HG03521 (cell line): Measurements from ENCODE around the gene ANKH.

Experiments used
- ATAC-seq: cut with Tn5 transposase; IDR thresholded peaks from one replicate; pipeline ENCODE4 v1.9.1; 2021; ENCODE audit warnings: mild to moderate bottlenecking, moderate library complexity; ENCODE audit not compliant: unreplicated experiment

The ANKH gene

DNA sequence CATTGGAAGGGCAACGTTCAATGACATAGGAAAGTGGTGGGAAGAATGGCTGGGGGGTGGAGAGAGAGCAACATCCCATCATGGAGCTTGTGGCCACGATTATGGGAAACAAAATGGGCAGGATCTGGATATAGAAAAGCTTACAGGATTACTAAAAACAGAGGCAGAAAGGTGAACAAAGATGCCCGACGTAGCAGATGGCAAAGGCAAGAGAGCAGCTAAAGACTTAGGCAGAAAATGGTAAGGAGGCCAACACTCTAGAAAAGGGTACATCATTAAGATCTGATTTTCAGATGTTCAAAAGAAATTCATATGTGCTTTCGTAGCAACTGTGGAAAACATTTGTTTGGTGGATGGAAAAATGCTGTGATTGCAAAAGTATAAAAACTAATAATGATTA, 104.5 kb downstream of the ANKH start:
- ATAC-seq, result no peak

- no peak for ATAC-seq
These were observed 105.0 kb downstream of the ANKH start for GRCh38 chr5:14766584-14766983.

DNA sequence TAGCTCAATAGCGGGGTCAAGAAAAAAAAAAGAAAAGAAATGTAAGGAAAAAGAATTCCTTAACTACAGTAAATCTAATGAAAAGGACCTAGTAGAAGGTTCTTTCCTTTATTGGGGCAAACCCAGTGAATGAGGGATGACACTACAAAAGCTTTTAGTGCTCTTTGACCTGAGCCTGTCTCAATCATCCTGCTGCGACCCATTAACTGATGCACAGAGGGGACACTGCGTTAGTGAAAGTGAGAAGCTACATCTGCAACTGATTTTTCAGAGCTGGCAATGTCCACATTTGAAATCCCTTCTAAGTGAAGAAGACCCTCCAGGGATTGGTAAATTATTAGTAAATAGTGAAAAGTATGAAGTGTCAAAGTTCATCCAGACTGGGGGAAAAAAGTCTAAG, 106.0 kb downstream of the ANKH start:
- no peak for ATAC-seq

DNA sequence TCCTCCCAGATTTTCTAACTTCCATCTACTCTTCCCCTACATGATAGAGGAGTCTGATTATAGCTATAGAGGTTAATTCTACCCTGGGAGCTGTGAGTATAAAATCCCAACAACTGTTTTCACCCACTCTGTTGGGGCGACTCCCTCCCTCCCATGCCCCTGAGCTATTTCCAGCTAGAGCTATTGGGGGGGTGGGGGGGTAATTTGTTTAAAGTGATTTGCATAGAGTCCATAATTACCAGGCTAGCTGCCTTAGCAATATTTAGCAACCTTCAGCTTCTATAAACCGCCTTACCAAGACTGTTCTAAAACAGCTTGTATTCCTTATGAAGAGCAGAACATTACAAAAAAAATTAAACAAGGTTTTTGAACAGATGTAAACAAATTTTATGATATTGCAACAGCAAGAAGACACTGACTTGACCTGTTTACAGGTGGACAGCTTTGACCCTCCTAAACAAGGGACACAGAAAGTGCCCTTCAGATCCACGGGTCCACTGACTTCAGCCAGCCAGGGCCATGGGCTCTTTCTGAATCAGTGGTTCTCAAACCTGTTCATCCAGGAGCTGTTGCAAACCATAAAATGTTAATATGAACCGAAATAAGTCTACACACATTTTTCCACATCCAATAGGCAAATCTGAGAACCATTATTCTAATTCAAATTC, 108.9 kb downstream of the ANKH start:
- ATAC-seq, result no peak

GRCh38 chr5:14760548-14761002, 111.0 kb downstream of the ANKH start:
- no peak for ATAC-seq

DNA sequence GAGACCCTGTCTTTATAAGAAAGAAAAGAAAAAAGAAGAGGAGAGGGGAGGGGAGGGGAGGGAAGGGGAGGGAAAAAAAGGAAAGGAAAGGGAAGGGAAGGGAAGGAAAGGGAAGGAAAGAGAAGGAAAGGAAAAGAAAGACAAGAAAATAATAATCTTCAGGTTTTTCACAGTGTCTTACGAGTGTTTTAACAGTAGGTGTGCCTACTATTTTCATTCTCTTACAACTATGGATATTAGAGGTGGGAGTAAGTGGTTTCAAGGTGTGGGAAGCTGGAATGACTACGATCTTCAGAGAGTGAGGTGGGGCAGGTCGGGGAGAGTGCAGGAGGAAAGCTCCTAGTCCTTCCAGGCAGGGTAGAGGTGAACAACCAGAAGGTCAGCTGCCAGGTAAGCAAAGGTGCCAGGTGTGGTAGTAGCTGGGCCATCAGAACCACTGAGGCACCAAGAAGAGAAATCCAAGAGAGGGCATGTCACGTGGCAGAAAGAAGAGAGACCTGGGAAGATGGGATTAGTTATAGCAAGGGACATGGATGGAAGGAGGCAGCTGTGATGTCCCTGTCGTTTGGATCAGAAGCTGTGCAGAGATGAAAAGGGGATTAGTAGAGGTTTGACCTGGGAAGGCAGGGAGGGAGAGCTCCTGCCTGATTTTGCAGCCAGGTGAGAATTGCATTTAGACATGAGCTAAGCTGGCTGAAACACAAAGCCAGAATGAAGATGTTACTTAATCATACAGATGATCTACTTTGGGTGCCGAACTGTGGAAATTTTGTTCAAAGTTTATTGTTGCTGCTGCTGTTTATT, 111.6 kb downstream of the ANKH start:
- no peak for ATAC-seq

GRCh38 chr5:14757850-14758249, 113.7 kb downstream of the ANKH start:
- no peak for ATAC-seq

- ATAC-seq, result no peak
These were observed 115.1 kb downstream of the ANKH start for GRCh38 chr5:14756478-14756877.

DNA sequence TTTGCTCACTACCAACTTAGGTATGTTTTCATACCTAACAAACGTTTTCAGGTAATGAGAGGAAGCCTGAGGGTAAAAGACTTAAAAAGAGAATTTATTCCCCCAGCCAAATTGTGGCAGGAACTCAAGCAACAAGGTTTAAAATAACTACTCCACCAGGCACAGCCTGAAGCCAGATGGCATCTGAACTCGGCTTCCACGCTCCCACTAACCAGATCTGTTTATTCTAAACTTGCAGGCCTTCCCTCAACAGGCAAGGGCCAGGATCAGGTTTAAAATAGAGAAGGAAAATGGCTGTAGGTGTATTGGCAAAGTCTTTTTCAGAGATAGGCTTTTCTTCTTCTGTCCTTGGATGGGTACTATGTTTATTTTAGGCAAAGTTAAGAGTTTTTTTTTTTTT, 117.6 kb downstream of the ANKH start:
- no peak for ATAC-seq

DNA sequence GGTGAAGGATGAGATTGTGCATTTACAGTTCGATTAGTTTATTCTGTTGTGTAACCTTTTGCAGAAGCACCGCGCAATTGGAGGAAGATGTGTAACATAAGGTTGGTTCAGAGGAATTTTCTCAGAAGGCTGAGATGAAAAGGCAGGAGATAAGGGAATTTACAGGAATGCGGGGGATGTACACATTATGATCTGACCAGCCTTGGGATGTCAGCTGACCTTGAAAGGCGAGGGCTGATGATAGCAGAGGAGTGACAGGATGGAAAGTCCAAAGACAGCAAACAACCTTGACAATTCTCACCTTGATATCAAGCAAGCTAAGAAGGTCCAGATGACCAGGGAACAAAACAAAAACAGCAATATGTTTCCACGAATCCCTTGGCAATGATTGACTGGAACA, 118.3 kb downstream of the ANKH start:
- ATAC-seq, result no peak

DNA sequence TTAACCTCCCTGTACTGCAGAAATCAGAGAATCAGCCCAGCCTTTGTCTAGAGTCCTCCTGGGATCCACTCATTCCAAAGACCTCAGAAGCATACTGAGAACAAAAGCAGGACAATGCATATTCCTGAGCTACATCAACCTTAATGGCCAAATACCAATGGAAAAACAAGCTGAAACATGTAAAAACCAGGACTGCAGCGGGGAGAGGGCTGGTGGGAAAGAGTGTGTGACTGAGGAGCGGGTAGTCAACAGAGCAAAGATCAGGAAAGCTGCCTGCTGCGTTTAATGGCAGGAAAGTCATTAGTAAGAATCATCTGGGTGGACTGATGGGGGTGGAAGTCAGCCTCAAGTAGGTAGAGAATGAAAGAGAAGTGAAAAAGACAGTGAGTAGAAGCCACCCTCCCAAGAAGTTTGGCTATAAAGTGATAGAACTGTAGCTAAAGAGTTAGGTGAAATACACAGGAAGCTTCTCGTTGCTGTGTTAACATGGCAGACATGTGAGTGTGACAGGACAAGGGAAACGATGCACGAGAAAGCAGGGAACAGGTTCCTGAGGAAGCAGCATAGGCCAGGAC, 119.0 kb downstream of the ANKH start:
- ATAC-seq, result no peak

GRCh38 chr5:14750712-14751111, 120.9 kb downstream of the ANKH start:
- ATAC-seq, result no peak

- ATAC-seq, result no peak
These were observed 121.9 kb downstream of the ANKH start for GRCh38 chr5:14749579-14750101.

GRCh38 chr5:14748180-14748900, 123.2 kb downstream of the ANKH start:
- no peak for ATAC-seq

DNA sequence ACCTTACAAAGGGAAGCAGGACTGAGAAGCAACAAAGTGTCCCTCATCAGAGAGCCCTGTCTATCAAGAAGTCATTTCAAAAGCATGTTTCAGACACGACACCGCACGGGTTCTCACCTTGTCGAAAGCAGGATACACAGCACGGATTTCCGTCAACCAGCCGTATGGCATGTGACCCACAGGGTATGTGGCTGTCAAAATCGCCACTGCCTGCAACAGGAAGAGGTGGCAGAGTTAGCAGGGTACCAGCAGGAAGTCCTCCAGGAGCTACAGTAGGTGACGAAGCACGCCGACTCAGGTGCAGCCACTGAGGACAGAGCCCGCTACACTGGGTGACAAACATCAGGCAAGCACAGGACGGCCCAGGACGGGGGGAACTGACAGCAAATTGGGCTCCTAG, 125.8 kb downstream of the ANKH start:
- ATAC-seq, result no peak

DNA sequence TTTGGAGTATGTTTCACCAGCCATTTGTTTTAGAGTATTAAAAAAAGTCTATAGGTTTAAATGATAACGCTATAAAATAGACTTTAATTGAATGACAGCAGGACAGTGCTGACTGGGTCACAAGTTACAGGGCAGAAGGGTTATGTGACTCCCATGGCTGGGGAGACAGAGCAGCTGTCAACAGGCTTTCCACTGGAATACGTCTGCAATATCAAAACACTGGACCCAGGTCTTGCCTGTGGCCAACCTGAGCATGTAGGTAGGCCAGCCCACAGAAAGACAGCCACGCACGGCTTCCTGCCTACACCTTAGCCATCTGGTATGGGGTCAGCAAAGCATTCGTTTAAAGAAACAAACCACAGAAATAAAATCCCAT, 126.4 kb downstream of the ANKH start:
- ATAC-seq, result no peak

GRCh38 chr5:14744296-14745187, 127.0 kb downstream of the ANKH start:
- ATAC-seq, result no peak

- ATAC-seq, result no peak
These were observed 127.8 kb downstream of the ANKH start for GRCh38 chr5:14743601-14744295.

DNA sequence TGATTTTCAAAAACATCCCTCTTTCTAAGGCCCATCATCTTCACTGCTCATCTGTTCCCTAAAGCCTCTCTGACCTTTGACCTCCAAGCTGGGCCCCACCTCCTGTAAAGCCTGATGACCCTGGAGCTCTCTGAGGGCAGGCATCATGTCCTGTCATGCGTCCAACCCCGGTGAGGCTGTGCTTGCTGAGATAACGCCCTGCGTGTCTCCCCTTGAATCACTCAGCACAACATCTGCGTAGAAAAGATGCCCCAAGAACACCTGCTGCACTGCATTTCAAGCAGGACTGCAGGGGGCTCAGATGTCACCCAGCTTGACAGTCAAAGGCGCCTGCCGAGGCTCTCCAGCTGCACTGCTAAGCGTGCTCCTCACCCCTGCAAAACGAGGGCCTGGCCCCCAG, 129.1 kb downstream of the ANKH start:
- ATAC-seq, result no peak
